Small intestine (tissue), 7 donors: ENCODE measurements around the gene IRS2. TPM values are rescaled to one million over a fixed set of nuclear protein-coding genes. Genes with fewer than 3 reads are reported as not detected.
A peak's percentile ranks its signal among the peaks of the same experiment; 100 is the strongest.

Source experiments
- DNase-seq, 2 donors: peaks; one replicate each; pipeline versions ENCODE4 v3.0.0 to v3.0.0-alpha.2; 2013
- FAIRE-seq: peaks from 2 replicates; lab custom pipeline; 2012; peaks lifted over from hg19 to GRCh38; lab: Jason Lieb, UNC
- H3K27ac ChIP-seq, 3 donors: one replicate each; pipeline ENCODE4 v1.5.1; 2013; ENCODE audit warnings: low read length in 2 of 3, mild to moderate bottlenecking in 2 of 3, control low read depth in 1 of 3, inconsistent platforms in 1 of 3, low read depth in 1 of 3, moderate library complexity in 1 of 3
- H3K27me3 ChIP-seq, 3 donors: one replicate each; pipeline ENCODE4 v1.6.1; 2013; ENCODE audit warnings: low read length in 3 of 3, inconsistent platforms in 1 of 3; ENCODE audit not compliant: control insufficient read depth in 3 of 3, insufficient read depth in 3 of 3
- H3K36me3 ChIP-seq, 3 donors: one replicate each; pipeline ENCODE4 v1.6.1; 2013; ENCODE audit warnings: low read length in 3 of 3, inconsistent platforms in 1 of 3, low read depth in 1 of 3, mild to moderate bottlenecking in 1 of 3, moderate library complexity in 1 of 3; ENCODE audit not compliant: control insufficient read depth in 3 of 3, insufficient read depth in 2 of 3
- H3K4me1 ChIP-seq, 3 donors: one replicate each; pipeline ENCODE4 v1.6.1; 2013; ENCODE audit warnings: low read length in 2 of 3, inconsistent platforms in 1 of 3, low read depth in 1 of 3, mild to moderate bottlenecking in 1 of 3, moderate library complexity in 1 of 3; ENCODE audit not compliant: control insufficient read depth in 3 of 3, insufficient read depth in 2 of 3
- H3K4me3 ChIP-seq, 3 donors: one replicate each; pipeline ENCODE4 v1.5.1; 2013; ENCODE audit warnings: low read length in 3 of 3, control low read depth in 1 of 3, inconsistent platforms in 1 of 3, low read depth in 1 of 3, mild to moderate bottlenecking in 1 of 3, moderate library complexity in 1 of 3
- H3K9me3 ChIP-seq, 2 donors: one replicate each; pipeline ENCODE4 v1.6.1; 2013; ENCODE audit warnings: low read depth in 1 of 2, low read length in 1 of 2; ENCODE audit not compliant: control insufficient read depth in 2 of 2, insufficient read depth in 1 of 2
- WGBS, 3 donors: extraction: QIAGEN DNeasy Blood & Tissue Kit; methylation state at CpG; one replicate each; pipeline ENCODE4 v1.1.7; 2013; 5-methylcytosine and 5-hydroxymethylcytosine counted together
- polyA plus RNA-seq, 4 donors: library from polyadenylated mRNA; stranded (reverse) in 3 of 4; unstranded in 1 of 4; fragments of 200-250 nt in 3 of 4; fragments of 120-200 nt in 1 of 4; gene quantifications; one replicate each; pipeline versions ENCODE4 v1.2.1 to v1.2.3, GENCODE V29; 2013
- donor health status: healthy with polysubstance abuse.
- donor health status: control.
- donor health status: control.
- donor health status: Bipolar disorder and iron deficiency.
- donor health status: healthy.

The IRS2 gene
- polyA plus RNA-seq, 4 donors = 3.8 to 16.2 (median 5.0) TPM

- Histone ChIP-seq H3K4me1 (no peaks in the 10 kb centered on the region), H3K4me3 (no peak overlapping the region), H3K36me3 (no peaks in the 10 kb centered on the region), H3K9me3 (no peaks in the 10 kb centered on the region), H3K27ac (no peak overlapping the region), H3K27me3 (no peaks in the 10 kb centered on the region)
- WGBS, 3 donors = 88 to 93% (median 90%) methylated on average over 6 of the region's 6 CpGs
- DNase-seq (no peak), FAIRE-seq (no peak)
These were observed 68.7 kb downstream of the IRS2 start for GRCh38 chr13:109717686-109718085.

- WGBS, 3 donors = 83 to 90% (median 88%) methylated on average over 1 of the region's 1 CpG
- H3K4me3 ChIP-seq = no peak overlapping the region
- DNase-seq = peak in 1 of 2 donors; percentile 22
- no peak for FAIRE-seq
- H3K4me1 ChIP-seq = no peaks in the 10 kb centered on the region
- H3K36me3 ChIP-seq = no peaks in the 10 kb centered on the region
- H3K9me3 ChIP-seq = no peaks in the 10 kb centered on the region
- no peaks in the 10 kb centered on the region for H3K27me3 ChIP-seq
- H3K27ac ChIP-seq = no peak overlapping the region
These were observed 70.5 kb downstream of the IRS2 start for GRCh38 chr13:109715902-109716301.

- Histone ChIP-seq H3K27me3 (no peaks in the 10 kb centered on the region), H3K9me3 (no peaks in the 10 kb centered on the region), H3K36me3 (no peaks in the 10 kb centered on the region), H3K4me3 (no peak overlapping the region), H3K4me1 (no peaks in the 10 kb centered on the region), H3K27ac (no peak overlapping the region)
- DNase-seq (no peak), FAIRE-seq (no peak)
- 78 to 90% (median 82%) methylated on average over 4 of the region's 4 CpGs for WGBS, 3 donors
These were observed 72.7 kb downstream of the IRS2 start for GRCh38 chr13:109713681-109714080.

- H3K27ac ChIP-seq = no peak overlapping the region
- DNase-seq (no peak), FAIRE-seq (no peak)
- H3K36me3 ChIP-seq = no peaks in the 10 kb centered on the region
- WGBS, 3 donors = 61 to 63% (median 62%) methylated on average over 9 of the region's 9 CpGs
- H3K4me3 ChIP-seq = no peak overlapping the region
- no peaks in the 10 kb centered on the region for H3K4me1 ChIP-seq
- no peaks in the 10 kb centered on the region for H3K27me3 ChIP-seq
- no peaks in the 10 kb centered on the region for H3K9me3 ChIP-seq
These were observed 74.2 kb downstream of the IRS2 start for GRCh38 chr13:109712124-109712722.

- Histone ChIP-seq H3K9me3 (peaks cover 0 to 4% of the 10 kb centered on the region in 2 donors), H3K27ac (no peak overlapping the region), H3K27me3 (no peaks in the 10 kb centered on the region), H3K36me3 (no peaks in the 10 kb centered on the region), H3K4me3 (no peak overlapping the region), H3K4me1 (no peaks in the 10 kb centered on the region)
- 77 to 83% (median 78%) methylated on average over 14 of the region's 14 CpGs for WGBS, 3 donors
- no peak for FAIRE-seq
- DNase-seq = no peak
These were observed 78.4 kb downstream of the IRS2 start for GRCh38 chr13:109707742-109708617.

DNA sequence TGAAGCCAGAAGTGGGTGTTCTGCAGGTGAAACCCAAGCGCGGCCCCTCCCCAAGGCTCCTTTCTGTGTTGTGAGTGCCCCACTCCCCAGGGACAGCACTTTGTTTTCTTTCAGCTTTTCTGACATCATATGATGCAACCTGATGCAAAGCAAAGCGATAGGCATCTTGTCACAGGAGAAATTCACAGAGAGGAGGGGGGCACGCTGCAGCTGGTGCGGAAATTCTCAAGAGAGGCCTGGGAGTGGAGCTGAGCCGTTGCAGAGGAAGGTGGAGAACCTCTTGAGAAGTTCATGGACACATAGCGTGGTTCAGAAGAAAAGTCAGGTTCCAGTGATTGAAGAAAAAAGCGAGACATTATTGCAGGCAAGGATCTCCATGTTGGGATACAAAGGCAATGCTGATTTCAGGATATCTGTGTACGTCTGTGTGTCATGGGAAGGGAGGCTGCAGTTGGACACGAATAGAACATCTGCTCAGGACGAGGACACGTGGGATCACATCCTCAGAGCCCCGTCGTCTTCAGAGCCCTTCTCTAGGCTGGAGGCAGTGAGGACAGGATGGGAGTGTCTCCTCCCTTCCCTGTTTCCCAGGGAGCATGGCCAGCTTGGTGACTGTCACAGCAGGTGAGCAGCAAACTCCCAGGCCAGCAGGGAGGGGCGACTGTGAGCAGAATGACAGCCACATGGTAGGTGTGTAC, 79.2 kb downstream of the IRS2 start:
- FAIRE-seq (no peak), DNase-seq (no peak)
- Histone ChIP-seq H3K4me3 (no peak overlapping the region), H3K4me1 (no peaks in the 10 kb centered on the region), H3K27ac (no peak overlapping the region), H3K9me3 (peaks cover 0 to 4% of the 10 kb centered on the region in 2 donors), H3K36me3 (no peaks in the 10 kb centered on the region), H3K27me3 (no peaks in the 10 kb centered on the region)
- WGBS, 3 donors = 82 to 87% (median 85%) methylated on average over 15 of the region's 15 CpGs

GRCh38 chr13:109706015-109706715, 80.2 kb downstream of the IRS2 start:
- Histone ChIP-seq H3K27me3 (no peaks in the 10 kb centered on the region), H3K4me1 (no peaks in the 10 kb centered on the region), H3K27ac (no peak overlapping the region), H3K4me3 (no peak overlapping the region), H3K9me3 (peaks cover 0 to 4% of the 10 kb centered on the region in 2 donors), H3K36me3 (no peaks in the 10 kb centered on the region)
- 82 to 92% (median 87%) methylated on average over 12 of the region's 12 CpGs for WGBS, 3 donors
- FAIRE-seq = no peak
- DNase-seq = no peak
